Activated CD4-positive, alpha-beta T cell treated with anti-CD3 and anti-CD28 coated beads, Interleukin-2, Interleukin-4, amounts not matched to agents 100 ng/mL and 50 ng/mL, durations not matched to agents 16 hours and 8 hours (primary cell): ENCODE results near the gene CCR5.

ENCODE experiments used
- DNase-seq: peaks from one replicate; pipeline ENCODE4 v3.0.0-alpha.2; 2020; ENCODE audit warnings: low spot score

CCR5 gene

DNA sequence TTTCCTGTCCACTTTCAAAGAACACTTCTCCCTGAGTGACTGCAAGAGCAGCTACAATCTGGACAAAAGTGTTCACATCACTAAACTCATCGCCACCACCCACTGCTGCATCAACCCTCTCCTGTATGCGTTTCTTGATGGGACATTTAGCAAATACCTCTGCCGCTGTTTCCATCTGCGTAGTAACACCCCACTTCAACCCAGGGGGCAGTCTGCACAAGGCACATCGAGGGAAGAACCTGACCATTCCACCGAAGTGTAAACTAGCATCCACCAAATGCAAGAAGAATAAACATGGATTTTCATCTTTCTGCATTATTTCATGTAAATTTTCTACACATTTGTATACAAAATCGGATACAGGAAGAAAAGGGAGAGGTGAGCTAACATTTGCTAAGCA, 38.1 kb downstream of the CCR5 start:
- DNase-seq: no peak

DNA sequence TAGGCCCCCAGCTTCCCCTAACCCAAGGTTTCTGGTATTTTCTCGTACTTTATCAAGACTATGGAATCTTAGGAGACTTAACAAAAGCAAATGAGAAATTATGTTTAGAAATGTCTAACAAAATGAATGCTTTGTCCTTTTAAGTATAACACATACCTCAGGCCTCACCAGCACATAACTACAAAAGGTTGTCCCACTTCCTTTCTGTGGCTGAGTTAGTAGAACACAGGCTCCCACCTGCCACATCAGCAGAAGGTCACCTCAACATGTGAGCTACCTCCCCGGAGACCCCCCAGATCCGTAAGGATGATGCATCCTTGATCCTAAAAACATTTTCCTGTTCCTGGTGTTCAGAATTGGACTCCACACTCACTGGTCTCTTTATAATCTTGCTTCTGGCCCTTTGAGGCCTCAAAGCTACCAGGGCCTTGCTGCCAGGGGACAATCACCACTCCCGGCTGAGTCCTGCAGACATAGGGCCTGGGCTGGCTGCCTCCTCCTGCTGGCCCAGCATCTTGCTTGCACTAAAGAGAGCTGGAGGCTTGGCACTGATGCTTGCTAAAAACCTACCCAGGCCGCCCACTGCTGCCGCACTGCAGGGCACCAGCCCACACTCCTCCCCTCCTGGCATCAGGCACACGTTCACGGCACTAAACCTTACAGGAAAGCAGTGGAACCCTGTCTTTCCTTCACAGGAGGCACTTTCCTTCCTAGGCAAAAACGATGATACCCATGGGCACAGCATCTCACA, 39.2 kb downstream of the CCR5 start:
- no peak for DNase-seq

DNA sequence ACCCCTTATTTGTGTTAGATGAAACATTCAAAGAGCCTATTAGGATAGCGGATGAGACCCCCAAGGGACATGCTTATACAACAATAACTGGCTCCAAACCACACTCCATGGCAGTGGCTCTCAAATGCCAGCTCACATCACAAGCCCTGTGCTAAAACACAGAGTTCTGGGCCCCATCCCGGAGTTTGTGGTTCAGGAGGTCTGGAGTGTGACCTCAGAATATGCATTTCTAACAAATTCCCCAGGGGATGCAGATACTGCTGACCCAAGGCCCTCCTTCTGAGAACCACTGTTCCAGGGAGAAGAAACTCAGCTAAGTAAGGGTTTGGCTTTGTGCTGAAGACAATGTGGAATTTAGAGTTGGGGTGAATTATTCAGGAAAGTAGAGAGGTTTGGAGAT, 39.9 kb downstream of the CCR5 start:
- no peak for DNase-seq

DNA sequence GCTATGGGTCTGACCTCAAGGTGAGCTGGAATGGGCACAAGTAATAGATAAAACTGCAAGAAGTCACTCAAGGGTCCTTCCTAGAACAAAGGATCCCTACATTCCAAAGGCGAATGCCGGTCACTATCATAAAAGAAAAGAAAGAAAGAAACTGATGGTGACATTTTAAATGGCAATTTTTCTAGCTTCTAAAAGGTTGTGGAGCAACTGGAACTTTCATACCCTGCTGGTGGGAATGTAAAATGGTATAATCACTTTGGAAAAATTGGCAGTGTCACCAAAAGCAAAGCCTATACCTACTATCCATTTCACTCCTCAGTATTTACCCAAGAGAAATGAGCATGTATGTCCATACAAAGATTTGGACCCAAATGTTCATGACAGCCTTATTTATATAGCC, 40.5 kb downstream of the CCR5 start:
- no peak for DNase-seq

DNA sequence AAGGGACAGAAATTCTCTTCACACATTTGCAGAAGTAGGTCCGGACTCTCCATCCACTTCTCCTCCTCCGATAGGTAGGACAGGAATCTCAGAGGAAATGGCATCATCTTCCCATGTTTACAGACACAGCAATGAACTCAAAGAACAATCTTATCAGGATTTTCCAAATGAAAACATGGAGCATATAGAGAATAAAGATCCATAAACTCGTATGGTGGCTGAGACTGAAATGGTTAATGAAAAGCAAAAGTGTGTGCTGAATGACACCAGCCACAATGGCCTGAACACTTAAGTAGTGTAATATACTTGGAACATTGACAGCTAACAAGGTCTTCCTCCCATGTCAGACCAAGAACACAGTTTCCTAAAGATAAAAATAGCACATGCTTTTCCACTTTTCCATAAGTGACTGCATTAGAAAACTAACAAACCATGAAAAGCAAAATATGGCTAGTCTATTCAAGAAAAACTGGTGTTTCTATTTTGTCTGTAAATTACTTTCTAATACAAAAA, 42.1 kb downstream of the CCR5 start:
- no peak for DNase-seq

DNA sequence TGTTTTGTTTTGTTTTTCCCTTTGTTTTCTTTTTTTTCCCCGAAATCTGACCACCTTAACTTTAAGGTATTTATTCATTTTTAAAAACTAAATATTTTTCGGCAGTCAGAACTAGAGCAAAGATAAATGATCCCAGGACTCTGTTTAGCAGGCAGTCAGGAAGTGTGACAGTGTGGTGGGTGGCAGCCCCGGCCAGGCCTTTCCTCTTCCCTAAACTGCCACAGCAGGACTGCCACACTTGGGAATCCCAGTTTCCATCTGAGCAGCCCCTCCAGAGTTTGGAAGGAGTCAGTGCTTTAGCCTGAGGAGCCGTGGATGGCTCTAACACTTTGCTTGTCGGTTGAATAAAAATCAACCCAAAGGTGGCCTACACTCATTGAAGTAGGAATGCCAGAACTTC, 43.2 kb downstream of the CCR5 start:
- DNase-seq: no peak

DNA sequence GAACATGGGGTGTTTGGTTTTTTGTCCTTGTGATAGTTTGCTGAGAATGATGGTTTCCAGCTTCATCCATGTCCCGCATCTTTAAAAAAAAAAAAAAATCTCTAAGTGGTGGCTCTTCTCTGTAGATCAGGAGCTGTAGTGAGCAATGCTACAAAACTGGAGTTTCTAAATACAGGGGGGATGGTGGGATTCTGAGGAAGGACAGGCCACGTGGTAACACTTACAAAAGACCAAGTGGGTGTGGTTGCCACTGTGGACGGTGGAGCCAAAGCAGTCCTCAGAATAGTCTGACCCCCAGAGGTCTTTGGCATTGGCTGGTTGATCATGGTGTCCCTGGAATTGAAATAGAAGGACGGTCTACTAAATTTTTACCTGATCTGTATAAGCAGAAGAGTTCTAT, 44.0 kb downstream of the CCR5 start:
- no peak for DNase-seq

DNA sequence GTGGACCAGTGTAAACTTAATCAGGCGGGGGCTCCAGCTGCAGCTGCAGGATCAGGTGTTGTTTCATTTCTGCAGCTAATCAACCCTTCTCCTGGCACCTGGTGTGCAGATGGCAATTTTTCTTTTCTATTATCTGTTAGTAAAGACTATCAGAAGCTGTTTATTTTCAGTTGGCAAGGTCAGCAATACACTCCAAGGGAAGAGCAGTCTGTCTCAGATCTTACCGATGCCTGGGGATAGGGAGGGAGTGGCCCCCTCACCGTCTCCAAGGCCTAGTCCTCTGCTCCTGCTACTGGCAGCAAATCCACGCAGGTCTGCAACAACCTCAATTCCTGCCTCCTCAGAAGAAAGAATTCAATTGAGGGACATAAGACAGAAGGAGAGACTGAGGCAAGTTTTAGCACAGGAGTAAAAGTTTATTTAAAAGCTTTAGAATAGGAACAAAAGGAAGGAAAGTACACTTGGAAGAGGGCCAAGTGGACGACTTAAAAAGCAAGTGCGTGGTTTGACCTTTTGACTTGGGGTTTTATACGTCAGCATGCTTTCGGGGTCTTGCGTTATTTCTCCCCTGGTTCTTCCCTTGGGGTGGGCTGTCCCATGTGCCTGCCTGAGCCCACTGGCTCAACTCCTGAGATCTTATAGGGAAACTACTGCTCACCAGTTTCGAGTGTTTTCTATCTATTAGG, 45.5 kb downstream of the CCR5 start:
- no peak for DNase-seq

DNA sequence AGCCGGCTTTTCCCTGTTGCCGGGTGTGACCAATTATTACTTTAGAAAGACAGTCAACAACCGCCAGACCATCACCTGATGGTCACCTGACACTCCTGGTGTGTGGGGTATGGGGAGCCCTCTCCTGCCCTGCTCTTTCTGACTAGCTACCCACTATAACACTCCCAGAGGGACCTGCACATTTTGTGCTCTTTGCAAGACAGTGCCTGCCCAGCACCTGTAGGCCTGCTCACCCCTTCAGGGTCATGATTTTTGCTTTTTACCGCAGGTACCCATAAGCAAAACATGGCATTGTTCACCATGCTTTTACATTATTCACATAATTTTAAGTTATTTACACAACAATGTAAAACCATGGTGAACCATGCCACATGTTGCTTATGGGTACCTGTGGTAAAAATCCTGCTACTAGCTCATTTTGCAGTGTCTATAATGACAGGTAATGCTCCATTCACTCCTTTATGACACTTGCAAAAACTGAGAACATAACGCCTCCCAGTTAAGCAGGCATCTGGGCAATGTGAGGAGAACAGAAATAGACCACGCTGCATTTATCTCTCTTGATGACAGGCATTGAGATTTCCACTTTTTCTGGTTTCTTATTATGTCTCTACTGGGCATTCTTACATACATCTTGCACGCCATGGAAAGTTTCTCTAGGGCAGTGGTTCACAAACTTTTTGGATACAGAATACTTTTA, 46.2 kb downstream of the CCR5 start:
- DNase-seq: no peak

DNA sequence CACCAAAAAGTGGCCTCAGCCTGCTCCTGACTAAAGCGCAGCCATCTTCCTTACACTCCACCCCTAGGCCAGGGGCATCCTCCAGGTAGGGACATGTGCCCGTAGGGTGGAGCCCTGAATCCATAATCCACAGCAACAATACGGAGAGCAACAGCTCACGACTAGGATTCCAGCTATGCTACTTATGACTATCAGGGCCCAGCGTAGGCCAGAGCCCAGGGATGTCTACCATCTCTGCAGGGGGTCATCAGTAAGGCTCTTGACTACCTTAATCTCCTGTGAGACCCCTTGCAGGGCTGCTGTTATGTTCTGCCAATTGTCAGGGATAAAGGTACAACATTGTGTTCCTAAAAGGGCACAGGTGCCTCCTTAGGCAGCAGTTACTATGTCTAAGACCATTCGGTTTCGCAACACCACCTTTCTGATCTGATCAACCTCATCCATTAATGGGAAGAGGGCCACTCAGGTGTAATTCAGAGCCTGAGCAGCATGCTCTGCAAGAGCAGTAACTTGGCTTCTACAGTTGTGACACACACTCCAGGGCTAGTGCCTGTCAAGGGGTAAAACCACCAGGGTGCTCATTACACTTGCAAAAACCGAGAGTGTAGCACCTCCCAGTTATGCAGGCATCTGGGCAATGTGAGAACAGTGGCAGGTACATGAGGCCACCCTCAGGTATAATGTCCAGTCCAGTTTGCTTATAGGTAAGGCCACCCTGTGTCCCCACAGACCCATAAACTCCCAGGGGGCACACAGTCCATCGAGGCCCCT, 47.3 kb downstream of the CCR5 start:
- no peak for DNase-seq

DNA sequence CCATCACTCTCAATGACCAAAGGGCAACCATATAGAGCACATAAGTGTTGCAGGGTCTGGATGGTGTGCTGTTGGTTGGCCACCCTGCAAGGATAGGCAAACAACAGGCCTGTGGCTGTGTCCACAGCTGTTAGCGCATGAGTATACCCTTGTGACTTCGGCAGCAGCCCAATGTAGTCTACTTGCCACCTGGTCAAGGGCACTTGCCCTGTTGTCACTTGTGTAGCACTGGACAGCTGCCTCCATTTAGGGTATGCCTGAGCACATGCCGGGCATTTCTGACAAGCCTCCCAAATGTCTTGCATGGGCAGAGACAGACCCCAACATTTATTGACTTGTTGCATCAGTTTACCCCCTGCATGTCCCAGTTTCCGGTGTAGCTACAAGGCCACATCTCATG, 49.1 kb downstream of the CCR5 start:
- no peak for DNase-seq

DNA sequence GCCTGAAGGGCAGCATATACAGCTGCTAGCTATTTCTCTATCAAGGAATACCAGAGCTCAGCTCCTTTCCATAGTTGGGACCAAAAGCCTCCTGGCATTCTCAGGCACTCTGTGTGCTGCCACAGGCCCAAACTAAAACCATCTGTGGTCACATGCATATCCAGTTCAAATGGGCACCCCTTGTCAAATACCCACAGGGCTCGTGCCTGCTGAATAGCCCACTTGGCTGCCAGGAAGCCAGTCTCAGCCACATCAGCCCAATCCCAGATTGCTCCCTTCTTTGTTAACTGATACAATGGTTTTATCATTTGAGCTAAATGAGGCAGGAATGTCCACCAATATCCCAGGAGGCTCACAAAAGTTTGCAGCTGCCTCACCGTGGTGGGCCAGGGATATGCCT, 50.2 kb downstream of the CCR5 start:
- DNase-seq: no peak

DNA sequence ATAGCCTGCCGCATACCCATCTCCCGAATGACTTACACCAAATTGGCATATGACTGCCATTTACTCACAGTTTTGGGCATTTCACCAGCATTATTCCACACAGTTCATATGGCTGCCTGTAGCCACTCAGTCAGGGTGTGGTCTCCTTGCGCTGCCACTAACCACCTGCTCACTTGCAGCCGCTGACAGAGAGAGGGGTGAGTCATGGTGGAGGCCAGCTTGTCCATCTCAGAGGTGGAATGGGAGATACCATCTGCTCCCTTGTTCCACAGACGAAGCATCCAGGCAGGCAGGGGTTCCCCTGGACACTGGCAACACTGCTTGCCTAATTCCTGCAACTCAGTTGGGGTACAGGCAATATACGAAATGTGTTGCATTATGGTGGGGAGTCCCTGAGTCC, 51.9 kb downstream of the CCR5 start:
- no peak for DNase-seq

DNA sequence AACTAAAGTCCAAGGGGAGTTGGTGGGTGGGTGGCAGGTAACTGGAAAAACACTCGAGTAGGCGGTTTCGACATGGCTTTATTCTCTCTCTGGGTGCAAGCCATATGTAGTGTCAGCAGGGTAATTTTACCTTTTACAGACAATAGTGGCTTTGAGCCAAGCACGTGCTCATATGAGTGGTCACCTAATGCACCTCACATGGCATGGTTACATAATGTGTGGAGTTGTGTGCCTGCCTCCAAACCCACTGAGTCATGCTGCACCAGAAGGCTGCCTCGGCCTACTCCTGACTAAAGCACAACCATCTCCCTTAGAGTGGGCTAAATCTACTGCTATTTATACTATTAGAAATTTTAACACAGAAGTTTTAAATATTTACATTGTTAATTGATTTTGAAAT, 52.8 kb downstream of the CCR5 start:
- DNase-seq: no peak
